B cell (primary cell): ENCODE results near the gene GMPS. TPM values are rescaled to one million over a fixed set of nuclear protein-coding genes. Genes with fewer than 3 reads are reported as not detected.

Source experiments
- ATAC-seq: fragments of 200-7000 bp; cut with Tn5 transposase; one replicate; pipeline ENCODE4 v1.10.0; 2021; ENCODE audit warnings: low read depth, mild to moderate bottlenecking, moderate number of reproducible peaks, moderate library complexity
- CTCF ChIA-PET: fragments of 350-600 bp; sonication (Branson Sonifier 250); formaldehyde crosslinking; loops from one replicate; lab custom pipeline; 2021; ENCODE audit warnings: antibody characterized with exemption, inconsistent platforms; lab: Charles Lee
- POLR2A ChIA-PET: fragments of 350-600 bp; sonication (Branson Sonifier 250); formaldehyde crosslinking; loops from one replicate; lab custom pipeline; 2021; ENCODE audit warnings: antibody characterized with exemption; lab: Charles Lee
- DNase-seq: peaks from one replicate; pipeline ENCODE4 v3.0.0; 2013
- H2AFZ ChIP-seq: 2 replicates; pipeline ENCODE4 v1.6.1; 2012; ENCODE audit warnings: mild to moderate bottlenecking, low read depth, low read length; ENCODE audit not compliant: insufficient read depth, poor library complexity, severe bottlenecking
- H3K27ac ChIP-seq, 2 donors: 1 replicate in 1 of 2; 2 replicates in 1 of 2; pipeline ENCODE4 v1.5.1; 2012 to 2013; ENCODE audit warnings: low read length in 2 of 2, mild to moderate bottlenecking in 2 of 2, moderate library complexity in 1 of 2
- H3K27me3 ChIP-seq, 4 experiments: fragments of 200-600 bp in 1 of 4; sonication (generic) in 1 of 4; replicated peaks in 1 of 4; 1 replicate in 2 of 4; 2 replicates in 2 of 4; pipeline versions ENCODE4 v1.6.1 to v1.7.0; 2013 to 2016; ENCODE audit warnings: low read length in 3 of 4, mild to moderate bottlenecking in 2 of 4, mixed read lengths in 1 of 4, moderate library complexity in 1 of 4; ENCODE audit not compliant: insufficient read depth in 4 of 4, control insufficient read depth in 3 of 4; ENCODE audit errors: control extremely low read depth in 1 of 4
- H3K36me3 ChIP-seq, 2 experiments: replicated peaks in 1 of 2; 1 replicate in 1 of 2; 2 replicates in 1 of 2; pipeline versions ENCODE4 v1.6.1 to v1.7.1; 2013; ENCODE audit warnings: low read length in 1 of 2; ENCODE audit not compliant: insufficient read depth in 2 of 2, control insufficient read depth in 1 of 2; ENCODE audit errors: control extremely low read depth in 1 of 2, extremely low read depth in 1 of 2
- H3K4me1 ChIP-seq, 2 donors: fragments of 200-600 bp in 1 of 2; sonication (generic) in 1 of 2; 1 replicate in 1 of 2; 2 replicates in 1 of 2; pipeline versions ENCODE4 v1.5.1 to v1.6.1; 2013 to 2017; ENCODE audit warnings: low read length in 2 of 2; ENCODE audit not compliant: control insufficient read depth in 2 of 2, insufficient read depth in 2 of 2
- H3K4me2 ChIP-seq: replicated peaks from 2 replicates; pipeline ENCODE3; 2012; ENCODE audit warnings: mild to moderate bottlenecking, low read depth, low read length; ENCODE audit not compliant: poor library complexity, severe bottlenecking
- H3K4me3 ChIP-seq, 5 experiments: fragments of 200-600 bp in 1 of 5; sonication (generic) in 1 of 5; 1 replicate in 3 of 5; 2 replicates in 2 of 5; pipeline versions ENCODE4 v1.5.1 to v1.7.0; 2011 to 2016; ENCODE audit warnings: low read length in 4 of 5, mild to moderate bottlenecking in 4 of 5, low read depth in 2 of 5, control low read depth in 1 of 5, moderate library complexity in 1 of 5; ENCODE audit not compliant: insufficient read depth in 1 of 5; ENCODE audit errors: control extremely low read depth in 1 of 5, extremely low read depth in 1 of 5
- H3K79me2 ChIP-seq: fragments of 200-600 bp; sonication (generic); one replicate; pipeline ENCODE4 v1.6.0; 2016; ENCODE audit warnings: low read length; ENCODE audit not compliant: control insufficient read depth, insufficient read depth
- H3K9ac ChIP-seq: fragments of 200-600 bp; sonication (generic); 2 replicates; pipeline ENCODE4 v1.6.1; 2017; ENCODE audit warnings: mild to moderate bottlenecking, low read length, moderate library complexity
- H3K9me3 ChIP-seq, 3 donors: one replicate each; pipeline versions ENCODE4 v1.6.1 to v1.7.1; 2013; ENCODE audit warnings: low read length in 2 of 3; ENCODE audit not compliant: control insufficient read depth in 2 of 3, insufficient read depth in 1 of 3; ENCODE audit errors: control extremely low read depth in 1 of 3
- H4K20me1 ChIP-seq: 2 replicates; pipeline ENCODE4 v1.6.0; 2012; ENCODE audit warnings: mild to moderate bottlenecking, low read length; ENCODE audit not compliant: insufficient read depth, control insufficient read depth, poor library complexity, severe bottlenecking
- H3K27ac Mint-ChIP-seq: one replicate; pipeline ENCODE4 v1.8.0; 2021; ENCODE audit warnings: mixed read lengths
- H3K27me3 Mint-ChIP-seq: one replicate; pipeline ENCODE4 v1.8.0; 2021; ENCODE audit warnings: mixed read lengths
- H3K4me1 Mint-ChIP-seq: one replicate; pipeline ENCODE4 v1.8.0; 2021; ENCODE audit warnings: mixed read lengths
- H3K4me3 Mint-ChIP-seq: one replicate; pipeline ENCODE4 v1.8.0; 2021; ENCODE audit warnings: mixed read lengths
- H3K9me3 Mint-ChIP-seq: one replicate; pipeline ENCODE4 v1.8.0; 2022; ENCODE audit warnings: mixed read lengths; ENCODE audit not compliant: insufficient read depth
- CTCF ChIP-seq: fragments of 200-600 bp; IDR thresholded peaks from one replicate; pipeline ENCODE4 v1.8.0; 2022; ENCODE audit warnings: antibody characterized with exemption, mild to moderate bottlenecking
- EZH2 ChIP-seq: IDR thresholded peaks from 2 replicates; pipeline ENCODE4 v1.6.1; 2012; ENCODE audit warnings: borderline replicate concordance, low read depth, mild to moderate bottlenecking, moderate library complexity, low read length; ENCODE audit not compliant: insufficient read depth, poor library complexity, severe bottlenecking
- WGBS: methylation state at CpG from one replicate; pipeline ENCODE4 v1.1.5; 2013; ENCODE audit warnings: missing lambda C conversion rate; ENCODE audit not compliant: insufficient coverage; 5-methylcytosine and 5-hydroxymethylcytosine counted together
- intact Hi-C: fragments of 100-400 bp; cut with micrococcal nuclease; formaldehyde crosslinking; loops from one replicate; pipeline ENCODE4 v1.10.0; 2022
- polyA plus RNA-seq: library from polyadenylated mRNA; depleted of rRNA; stranded (reverse); fragments of >200 nt; gene quantifications from 2 replicates; pipeline ENCODE4 v1.2.3, GENCODE V29; 2012
- total RNA-seq, 2 donors: library from RNA; stranded (reverse); fragments of 120-200 nt in 1 of 2; gene quantifications; 1 replicate in 1 of 2; 2 replicates in 1 of 2; pipeline versions ENCODE4 v1.2.3 to v1.2.4, GENCODE V29; 2013 to 2022

Gene GMPS
- total and polyA plus RNA-seq, 2 donors (not counting 1 experiment from before 2014, with no cell fraction given), result 12.0 to 30.8 TPM

- intact Hi-C loops, result loop anchor here (1.0 to 5.0 kb wide), 9 partner anchors 17 to 1529 kb away; partner anchors contain the start of genes CCNL1, DHX36, GMPS and SSR3
- ATAC-seq (no peak), DNase-seq (no peak)
- no peaks in the 10 kb centered on the region for H3K27me3 ChIP-seq
- H3K36me3 ChIP-seq, result peaks cover 0 to 3% of the 10 kb centered on the region in 2 experiments
- Mint-ChIP-seq H3K4me3 (peak overlapping the region; percentile 97), H3K4me1 (peaks cover 40% of the 10 kb centered on the region), H3K9me3 (peaks cover 4% of the 10 kb centered on the region), H3K27me3 (no peaks in the 10 kb centered on the region), H3K27ac (peak overlapping the region; percentile 99)
- H3K79me2 ChIP-seq, result peaks cover 48% of the 10 kb centered on the region
- H4K20me1 ChIP-seq, result peaks cover 8% of the 10 kb centered on the region
- H3K9me3 ChIP-seq, result peaks cover 0 to 6% (median 0%) of the 10 kb centered on the region in 3 donors
- H3K4me3 ChIP-seq, result peak overlapping the region; percentile 80 to 99 (median 92)
- TF ChIP-seq CTCF, result no peak
- no peak for TF ChIP-seq EZH2
- H3K9ac ChIP-seq, result peak overlapping the region; percentile 87
- CTCF ChIA-PET, result interaction anchor here (0.6 to 2.9 kb wide), 5 partner anchors 17 to 98 kb away, joined by 4 to 20 read pairs (median 4); partner anchors contain the start of genes C3orf33 and GMPS
- peak overlapping the region; percentile 88 to 90 for H3K27ac ChIP-seq
- 2% methylated on average over 45 of the region's 45 CpGs for WGBS
- H3K4me2 ChIP-seq, result peak overlapping the region; percentile 97
- H2AFZ ChIP-seq, result peak overlapping the region; percentile 93
- H3K4me1 ChIP-seq, result peaks cover 25 to 37% of the 10 kb centered on the region in 2 donors
- POLR2A ChIA-PET, result interaction anchor here (1.3 to 1.4 kb wide), 2 partner anchors 18 to 48 kb away, joined by 5 to 9 read pairs; partner anchors contain the start of gene C3orf33
Observed at GRCh38 chr3:155853214-155854140, 17.0 kb upstream of the GMPS start.
